ENCODE measurements around the gene CCDC9B. TPM values are rescaled to one million over a fixed set of nuclear protein-coding genes. Genes with fewer than 3 reads are reported as not detected.

CCDC9B gene
- total RNA-seq: 10 to 100 TPM; 31.8 to 32.2 TPM

DNA sequence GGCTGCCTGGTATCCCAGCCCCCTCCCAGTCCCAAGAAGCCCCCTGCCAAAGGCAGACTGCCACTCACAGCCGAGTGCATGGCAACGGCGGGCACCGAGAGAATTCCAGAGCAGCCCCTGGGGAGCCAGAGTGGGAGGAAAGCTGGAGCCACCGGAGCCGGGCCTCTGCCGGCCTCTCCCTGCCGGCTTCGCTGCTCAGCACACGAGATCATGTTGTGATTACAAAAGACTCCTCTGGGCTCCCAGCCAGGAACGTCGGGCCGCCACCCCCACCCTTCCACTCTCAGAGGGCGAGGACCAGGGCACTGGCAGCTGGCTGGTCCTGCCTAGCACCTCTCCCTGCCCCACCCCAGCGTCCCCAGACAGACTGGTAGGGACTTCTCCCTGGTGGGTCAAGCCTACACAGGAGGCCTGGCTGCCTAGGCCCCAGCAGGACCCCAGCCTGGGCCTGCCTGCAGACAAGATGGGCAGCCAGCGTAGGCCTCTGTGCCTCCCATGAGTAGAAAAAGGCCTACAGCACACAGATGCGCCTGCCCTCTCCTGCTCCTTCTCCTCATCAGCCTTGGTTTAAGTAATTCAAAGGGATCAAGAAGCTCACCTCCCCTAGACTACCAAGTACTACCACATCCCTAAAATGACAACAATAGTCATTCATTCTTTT lies at the start of gene CCDC9B:
TSS of gene CCDC9B (minus strand) at position 200 of the 661 bp plus-strand sequence. CDS start at position 80, 120 bp downstream.
- Histone ChIP-seq H3K4me3 (peak within 1 kb of the TSS; percentile 41 to 48), H3K27ac (peak within 1 kb of the TSS; percentile 96 to 97), H3K27me3 (no peaks in the 10 kb centered on the region), H3K36me3 (peaks cover 14% of the 10 kb centered on the region), H3K9me3 (no peaks in the 10 kb centered on the region), H3K4me1 (peaks cover 0 to 88% of the 10 kb centered on the region in 2 donors)
- DNase-seq (ENCODE audit: low spot score): peak; percentile 91
- no peak for TF ChIP-seq CTCF (IDR thresholded peaks at IDR 0.05)

DNA sequence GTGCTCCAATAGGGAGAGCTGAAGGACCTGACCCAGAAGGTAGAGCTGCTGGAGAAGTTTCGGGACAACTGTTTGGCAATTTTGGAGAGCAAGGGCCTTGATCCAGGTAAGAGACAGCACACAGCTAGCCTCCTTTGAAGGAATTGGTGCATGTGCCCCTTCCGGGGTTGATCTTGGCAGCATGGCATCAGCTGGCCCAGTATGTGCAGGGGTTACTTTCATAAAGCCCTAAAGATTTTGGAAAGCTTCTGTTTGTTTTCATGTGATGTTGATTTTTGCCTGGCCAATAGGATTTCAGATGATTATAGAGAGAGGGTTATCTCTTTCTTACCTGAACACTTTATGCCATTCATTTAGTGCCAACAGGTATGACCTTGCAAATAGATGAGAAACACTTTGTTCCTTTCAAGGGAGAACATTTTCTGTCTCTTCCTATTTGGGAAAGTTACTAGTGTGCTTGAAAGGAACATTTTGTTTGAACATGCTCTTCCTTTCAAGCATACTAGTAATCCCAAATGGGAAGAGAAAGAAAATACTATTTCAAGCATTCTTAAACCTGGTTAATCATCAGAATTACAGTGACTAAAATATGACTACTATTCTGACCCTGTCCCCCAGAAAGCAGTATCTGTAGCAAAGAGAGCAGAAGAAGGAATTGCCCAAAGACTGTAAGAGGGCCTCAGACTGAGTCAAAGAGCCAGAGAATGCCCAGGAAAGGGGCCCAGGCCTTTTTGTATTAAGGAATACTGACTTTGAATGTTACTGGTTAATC lies 49.3 kb upstream of the CCDC9B start:
- DNase-seq (ENCODE audit: low spot score): no peak
- Histone ChIP-seq H3K27me3 (no peaks in the 10 kb centered on the region), H3K27ac (no peak overlapping the region), H3K9me3 (no peaks in the 10 kb centered on the region), H3K4me1 (no peaks in the 10 kb centered on the region), H3K36me3 (peaks cover 28% of the 10 kb centered on the region), H3K4me3 (no peak overlapping the region)
- no peak for TF ChIP-seq CTCF (IDR thresholded peaks at IDR 0.05)

GRCh38 chr15:40388941-40389823 lies 48.4 kb upstream of the CCDC9B start:
- Histone ChIP-seq H3K27me3 (no peaks in the 10 kb centered on the region), H3K27ac (no peak overlapping the region), H3K4me3 (no peak overlapping the region), H3K9me3 (no peaks in the 10 kb centered on the region), H3K4me1 (no peaks in the 10 kb centered on the region), H3K36me3 (peaks cover 28% of the 10 kb centered on the region)
- no peak for DNase-seq (ENCODE audit: low spot score)
- no peak for TF ChIP-seq CTCF (IDR thresholded peaks at IDR 0.05)

DNA sequence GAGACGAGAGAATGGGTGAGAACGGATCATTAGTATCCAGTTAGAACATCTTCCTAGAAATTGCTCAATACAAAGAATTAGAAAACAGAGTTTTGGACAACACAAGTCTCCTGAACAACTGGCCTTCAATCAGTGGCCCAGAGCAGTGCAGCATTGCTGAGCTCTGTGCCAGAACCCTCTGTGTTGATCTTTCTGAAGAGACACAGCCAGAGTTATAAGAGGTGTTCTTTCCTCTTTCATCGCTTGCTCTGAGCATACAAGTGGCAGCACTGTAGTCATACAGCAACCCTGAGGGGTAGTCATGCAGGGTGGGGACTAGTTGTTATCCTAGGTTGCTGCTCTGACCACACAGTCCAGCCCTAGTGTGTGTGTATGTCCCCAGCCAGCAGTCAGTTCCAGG lies 45.7 kb upstream of the CCDC9B start:
- H3K27ac ChIP-seq: no peak overlapping the region
- H3K36me3 ChIP-seq: peaks cover 14% of the 10 kb centered on the region
- H3K9me3 ChIP-seq: no peaks in the 10 kb centered on the region
- DNase-seq (ENCODE audit: low spot score): no peak
- TF ChIP-seq CTCF (IDR thresholded peaks at IDR 0.05): no peak
- no peaks in the 10 kb centered on the region for H3K27me3 ChIP-seq
- H3K4me3 ChIP-seq: no peak overlapping the region
- H3K4me1 ChIP-seq: peaks cover 0 to 16% of the 10 kb centered on the region in 2 donors

DNA sequence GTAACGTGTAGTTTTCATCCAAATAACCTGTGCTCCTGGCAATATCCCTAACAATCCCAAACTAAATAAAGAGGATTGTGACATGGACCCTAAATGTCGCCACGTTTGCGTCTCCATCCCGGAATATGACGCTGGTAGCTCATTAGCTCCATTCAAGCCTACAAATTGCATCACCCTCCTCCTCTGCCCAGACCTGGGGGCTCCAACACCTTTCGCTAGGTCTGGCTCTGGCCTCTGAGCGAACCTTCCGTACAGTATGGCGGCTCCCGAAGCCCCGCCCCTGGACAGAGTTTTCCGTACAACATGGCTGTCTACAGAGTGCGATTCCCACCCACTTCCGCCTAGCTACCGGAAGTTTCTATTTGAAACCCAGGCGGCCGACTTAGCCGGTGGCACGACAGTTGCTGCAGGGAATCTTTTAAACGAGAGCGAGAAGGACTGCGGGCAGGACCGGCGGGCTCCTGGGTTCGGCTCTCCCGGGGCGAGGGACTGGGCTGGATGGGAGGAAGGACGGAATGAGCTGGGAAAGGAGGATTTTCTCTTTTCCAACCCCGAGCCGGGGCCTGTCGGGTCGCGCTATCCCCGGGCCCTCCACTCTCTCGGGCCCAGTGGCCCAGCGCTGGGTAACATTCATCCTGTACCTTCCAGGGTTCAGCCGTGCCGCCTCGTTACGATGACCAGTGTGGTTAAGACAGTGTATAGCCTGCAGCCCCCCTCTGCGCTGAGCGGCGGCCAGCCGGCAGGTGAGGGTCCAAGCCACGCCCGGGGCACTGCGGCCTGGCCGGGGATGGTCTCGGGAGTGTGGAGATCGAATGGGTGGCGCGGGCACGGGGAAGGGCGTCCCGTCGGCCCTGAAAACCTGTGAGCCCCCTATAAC lies 42.1 kb upstream of the CCDC9B start, which contains the start of gene KNSTRN:
TSS of gene KNSTRN (plus strand) at position 142 of the 877 bp plus-strand sequence. CDS start at position 257, 115 bp downstream.
- Histone ChIP-seq H3K9me3 (no peaks in the 10 kb centered on the region), H3K36me3 (peaks cover 14% of the 10 kb centered on the region), H3K27me3 (no peaks in the 10 kb centered on the region), H3K27ac (peak within 1 kb of the TSS; percentile 2 to 75), H3K4me3 (peak within 1 kb of the TSS; percentile 65 to 88), H3K4me1 (peaks cover 0 to 30% of the 10 kb centered on the region in 2 donors)
- peak in 1 of 2 donors; percentile 16 for TF ChIP-seq CTCF (IDR thresholded peaks at IDR 0.05)
- DNase-seq (ENCODE audit: low spot score): peak; percentile 94

Data from right atrium auricular region (tissue), 2 donors.